Ectodermal cell (in vitro differentiated cells): Measurements from ENCODE around the gene THBD.

Source experiments
- H3K27ac ChIP-seq: 2 replicates; pipeline ENCODE4 v1.7.0; 2013; ENCODE audit warnings: mild to moderate bottlenecking, low read depth, low read length; ENCODE audit not compliant: insufficient read depth, poor library complexity, severe bottlenecking
- H3K27me3 ChIP-seq: 2 replicates; pipeline ENCODE4 v1.7.0; 2013; ENCODE audit warnings: mild to moderate bottlenecking, low read length; ENCODE audit not compliant: insufficient read depth, control insufficient read depth, poor library complexity, severe bottlenecking
- H3K36me3 ChIP-seq: one replicate; pipeline ENCODE4 v1.7.0; 2013; ENCODE audit warnings: low read length; ENCODE audit not compliant: control insufficient read depth, insufficient read depth
- H3K4me1 ChIP-seq: one replicate; pipeline ENCODE4 v1.7.0; 2013; ENCODE audit warnings: low read length; ENCODE audit not compliant: control insufficient read depth, insufficient read depth
- H3K4me3 ChIP-seq: 2 replicates; pipeline ENCODE4 v1.7.0; 2013; ENCODE audit warnings: low read depth, low read length, control low read depth; ENCODE audit not compliant: insufficient read depth
- H3K9me3 ChIP-seq: 2 replicates; pipeline ENCODE4 v1.7.0; 2013; ENCODE audit warnings: mild to moderate bottlenecking, low read length, moderate library complexity; ENCODE audit not compliant: control insufficient read depth
- WGBS, 2 experiments: methylation state at CpG; one replicate each; pipeline ENCODE4 v1.1.7; 2013; ENCODE audit warnings: missing lambda C conversion rate in 2 of 2; 5-methylcytosine and 5-hydroxymethylcytosine counted together

Gene THBD

DNA sequence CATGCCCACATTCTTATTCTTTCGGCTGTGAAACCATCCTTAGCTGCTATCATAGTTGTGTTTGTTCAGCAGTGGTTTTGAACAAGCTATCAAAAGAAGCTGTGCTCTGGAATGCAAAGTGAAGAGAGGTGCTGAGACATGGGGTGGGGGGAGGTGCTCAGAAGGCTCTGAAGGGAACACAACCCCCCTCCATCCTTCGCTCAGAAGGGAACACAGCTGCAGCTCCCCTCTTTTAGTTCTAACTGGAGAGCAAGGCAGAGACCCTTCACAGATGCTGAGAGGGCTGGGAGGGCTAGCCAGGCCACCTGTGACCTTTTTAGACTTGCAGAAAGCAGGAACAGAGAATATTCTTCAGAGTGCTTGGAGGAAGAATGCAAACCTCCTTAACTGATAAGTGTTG lies 32.0 kb downstream of the THBD start:
- Histone ChIP-seq H3K36me3 (no peaks in the 10 kb centered on the region), H3K27me3 (no peaks in the 10 kb centered on the region), H3K4me3 (no peak overlapping the region), H3K9me3 (no peaks in the 10 kb centered on the region), H3K27ac (no peak overlapping the region), H3K4me1 (no peaks in the 10 kb centered on the region)
- 92 to 97% methylated on average over 2 of the region's 2 CpGs for WGBS, 2 experiments

DNA sequence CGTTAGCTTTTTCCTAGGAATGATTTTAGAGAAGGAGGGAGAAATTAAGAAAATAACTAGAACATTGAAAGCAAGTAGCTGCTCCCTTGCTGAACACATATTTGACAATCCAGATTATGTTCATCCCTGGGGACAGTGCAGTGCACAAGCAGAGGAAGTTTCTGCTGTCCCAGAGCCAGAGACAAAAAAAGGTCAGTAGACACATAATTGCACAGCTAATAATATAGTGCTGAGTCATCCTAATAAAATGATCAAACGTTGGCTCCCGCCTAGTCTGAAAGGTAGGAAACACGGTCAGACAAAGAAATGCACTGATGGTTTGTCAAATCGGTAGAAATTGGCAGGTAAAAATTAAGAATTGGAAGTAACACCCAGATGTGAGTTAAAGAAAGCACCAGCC lies 36.0 kb downstream of the THBD start:
- Histone ChIP-seq H3K4me3 (no peak overlapping the region), H3K4me1 (no peaks in the 10 kb centered on the region), H3K27me3 (no peaks in the 10 kb centered on the region), H3K9me3 (no peaks in the 10 kb centered on the region), H3K36me3 (no peaks in the 10 kb centered on the region), H3K27ac (no peak overlapping the region)
- WGBS, 2 experiments = 93 to 94% methylated on average over 5 of the region's 5 CpGs

DNA sequence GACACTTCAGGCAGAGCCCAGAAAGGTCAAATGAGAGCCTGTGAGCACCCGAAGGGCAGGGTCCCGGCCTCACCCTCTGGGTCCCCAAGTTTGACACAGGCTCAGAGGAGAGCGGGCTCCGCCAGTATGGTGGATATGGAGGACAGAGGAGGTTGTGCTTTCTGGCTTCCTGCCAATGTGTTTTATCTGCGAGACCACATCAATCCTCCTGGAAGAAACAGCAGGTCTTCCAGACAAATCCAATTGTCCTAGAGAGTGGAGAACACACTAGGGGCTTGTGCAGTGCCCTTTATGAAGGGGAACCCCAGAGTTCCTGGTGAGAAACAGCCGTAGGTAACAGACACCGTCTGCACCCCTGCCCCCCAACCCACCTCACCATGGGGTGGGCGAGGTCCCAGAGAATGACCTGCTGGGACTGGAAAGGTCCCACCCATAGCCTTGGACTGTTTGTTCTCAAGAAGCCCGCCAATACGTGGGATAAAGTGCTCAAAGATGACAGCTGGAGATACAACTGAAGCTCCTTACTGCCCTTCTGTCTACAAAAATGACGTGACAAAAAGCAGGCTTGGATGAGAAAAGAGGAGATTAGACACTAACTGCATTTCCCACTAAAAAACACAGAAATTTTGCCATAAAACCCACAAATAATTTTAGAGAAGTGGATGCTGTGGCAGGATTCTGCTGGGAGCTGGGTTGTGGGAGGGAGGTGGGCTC lies 38.3 kb downstream of the THBD start:
- no peaks in the 10 kb centered on the region for H3K36me3 ChIP-seq
- no peaks in the 10 kb centered on the region for H3K4me1 ChIP-seq
- no peaks in the 10 kb centered on the region for H3K27me3 ChIP-seq
- 91 to 93% methylated on average over 11 of the region's 11 CpGs for WGBS, 2 experiments
- no peak overlapping the region for H3K27ac ChIP-seq
- no peaks in the 10 kb centered on the region for H3K9me3 ChIP-seq
- no peak overlapping the region for H3K4me3 ChIP-seq

DNA sequence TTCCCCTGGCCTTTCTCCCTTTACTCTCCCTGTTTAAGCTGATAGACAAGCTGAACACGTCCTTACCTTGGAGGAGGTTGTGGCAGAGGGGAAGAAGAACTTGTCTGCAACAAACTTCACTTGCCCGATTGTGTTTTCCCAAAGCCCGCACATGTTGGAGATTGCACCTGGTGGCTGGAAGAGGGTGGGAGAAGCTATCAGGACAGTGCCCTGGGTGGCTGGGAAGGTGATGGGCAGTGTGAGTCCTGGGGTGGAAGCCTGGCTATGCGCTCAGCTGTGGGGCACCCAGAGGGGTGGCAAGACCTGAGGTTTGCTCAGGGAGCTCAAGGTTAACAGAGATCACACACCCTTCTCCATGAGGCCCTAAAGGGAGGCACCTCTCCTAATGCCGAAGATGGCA lies 39.4 kb downstream of the THBD start:
- WGBS, 2 experiments = 90 to 92% methylated on average over 4 of the region's 5 CpGs
- Histone ChIP-seq H3K36me3 (no peaks in the 10 kb centered on the region), H3K27ac (no peak overlapping the region), H3K27me3 (no peaks in the 10 kb centered on the region), H3K4me3 (no peak overlapping the region), H3K9me3 (no peaks in the 10 kb centered on the region), H3K4me1 (no peaks in the 10 kb centered on the region)

DNA sequence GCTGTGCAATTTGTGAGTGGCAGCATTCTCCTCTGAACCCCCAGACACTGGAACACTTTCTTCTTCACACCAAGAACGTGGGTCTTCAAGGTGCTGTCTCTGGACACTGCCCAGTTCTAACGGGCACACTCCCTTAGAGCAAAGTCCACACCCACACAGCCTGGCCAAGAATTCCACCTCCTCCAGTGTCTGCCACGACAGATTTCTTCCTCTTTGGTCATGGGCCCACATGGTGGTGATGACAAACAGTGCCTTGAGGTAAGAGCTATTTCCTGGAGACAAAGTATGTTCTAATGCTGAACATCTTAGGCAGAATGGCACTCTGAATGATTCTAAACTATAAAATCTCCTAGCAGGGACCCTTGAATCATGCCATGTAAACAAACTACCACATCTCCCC lies 39.8 kb downstream of the THBD start:
- WGBS, 2 experiments = 91 to 97% methylated on average over 3 of the region's 3 CpGs
- Histone ChIP-seq H3K4me3 (no peak overlapping the region), H3K36me3 (no peaks in the 10 kb centered on the region), H3K9me3 (no peaks in the 10 kb centered on the region), H3K4me1 (no peaks in the 10 kb centered on the region), H3K27me3 (no peaks in the 10 kb centered on the region), H3K27ac (no peak overlapping the region)

DNA sequence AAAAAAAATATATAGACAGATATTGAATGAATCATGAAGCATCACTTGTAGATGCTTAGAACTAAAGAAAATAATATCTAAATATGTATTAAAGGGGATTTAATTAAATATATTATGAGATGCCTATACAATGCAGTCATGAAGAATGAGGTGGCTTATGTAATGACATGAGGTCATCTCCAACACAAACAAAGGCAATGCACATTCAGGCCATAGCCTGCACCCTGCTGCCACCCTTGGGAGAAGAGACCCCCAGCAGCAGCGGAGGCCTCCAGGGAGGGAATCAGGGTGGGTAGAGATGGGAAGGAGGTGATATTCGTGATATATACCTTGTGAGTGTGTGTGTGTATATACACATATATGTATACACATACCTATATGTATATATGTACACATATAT lies 40.8 kb downstream of the THBD start:
- no peak overlapping the region for H3K4me3 ChIP-seq
- 100% methylated on average over 1 of the region's 2 CpGs for WGBS, 2 experiments
- no peaks in the 10 kb centered on the region for H3K36me3 ChIP-seq
- no peaks in the 10 kb centered on the region for H3K27me3 ChIP-seq
- H3K27ac ChIP-seq = no peak overlapping the region
- H3K9me3 ChIP-seq = no peaks in the 10 kb centered on the region
- H3K4me1 ChIP-seq = no peaks in the 10 kb centered on the region

DNA sequence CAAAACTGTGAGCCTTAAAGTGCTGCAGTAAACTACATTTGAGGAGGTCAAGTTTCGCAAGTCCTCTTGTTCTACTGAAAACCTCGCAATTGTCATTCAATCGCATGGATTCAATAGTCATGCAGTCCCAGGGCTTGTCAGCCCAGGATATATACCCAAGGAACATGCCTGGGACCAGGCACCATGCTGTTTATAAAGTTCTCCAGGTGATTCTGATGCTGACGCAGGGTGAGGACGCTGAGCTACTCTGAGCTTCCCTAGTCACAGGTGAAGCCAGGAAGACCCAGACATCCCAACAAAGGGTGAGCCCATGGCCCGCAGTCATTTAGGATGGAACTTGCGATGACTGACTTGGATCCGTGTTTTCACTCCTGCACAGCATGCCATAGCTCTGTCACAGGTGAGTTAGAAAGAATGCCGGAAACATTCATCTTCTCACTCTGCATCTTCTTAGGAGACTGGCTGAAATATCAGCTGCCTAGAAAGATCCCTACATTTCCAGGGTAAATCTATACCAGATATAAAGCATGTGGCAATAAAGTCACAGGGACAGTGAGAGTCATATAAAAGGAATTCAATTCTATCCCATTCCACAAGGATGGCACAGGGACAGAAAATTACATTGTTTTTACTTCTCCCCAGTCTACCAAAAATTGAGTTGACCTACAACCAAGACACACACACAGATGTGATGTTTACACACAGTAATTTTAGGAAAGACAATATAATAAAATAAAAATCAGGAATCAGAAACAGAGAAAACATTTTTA lies 41.4 kb downstream of the THBD start:
- no peaks in the 10 kb centered on the region for H3K9me3 ChIP-seq
- no peaks in the 10 kb centered on the region for H3K27me3 ChIP-seq
- no peak overlapping the region for H3K27ac ChIP-seq
- no peaks in the 10 kb centered on the region for H3K4me1 ChIP-seq
- H3K4me3 ChIP-seq = no peak overlapping the region
- WGBS, 2 experiments = 87 to 89% methylated on average over 9 of the region's 9 CpGs
- H3K36me3 ChIP-seq = no peaks in the 10 kb centered on the region

DNA sequence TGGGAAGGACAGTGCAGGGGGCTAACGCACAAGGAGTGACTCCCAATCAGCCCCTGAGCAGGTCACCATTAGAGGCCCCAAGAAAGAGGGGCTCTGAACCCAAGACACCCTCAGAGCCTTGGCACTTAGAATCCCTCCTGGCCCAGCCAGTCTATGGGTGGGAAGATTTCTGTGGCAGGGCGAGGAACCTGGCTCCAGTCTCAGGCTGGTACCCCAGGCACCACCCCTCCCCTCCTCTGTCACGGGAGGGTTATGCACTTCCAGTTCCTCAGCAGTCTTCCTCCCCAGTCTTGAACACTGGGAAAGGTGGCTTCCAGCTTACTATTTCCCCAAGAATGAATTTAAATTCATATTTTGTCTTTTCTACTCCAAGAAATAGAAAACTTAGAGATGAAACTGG lies 42.0 kb downstream of the THBD start:
- H3K27ac ChIP-seq = no peak overlapping the region
- no peaks in the 10 kb centered on the region for H3K27me3 ChIP-seq
- WGBS, 2 experiments = 83 to 84% methylated on average over 3 of the region's 3 CpGs
- no peak overlapping the region for H3K4me3 ChIP-seq
- H3K36me3 ChIP-seq = no peaks in the 10 kb centered on the region
- no peaks in the 10 kb centered on the region for H3K4me1 ChIP-seq
- H3K9me3 ChIP-seq = no peaks in the 10 kb centered on the region

DNA sequence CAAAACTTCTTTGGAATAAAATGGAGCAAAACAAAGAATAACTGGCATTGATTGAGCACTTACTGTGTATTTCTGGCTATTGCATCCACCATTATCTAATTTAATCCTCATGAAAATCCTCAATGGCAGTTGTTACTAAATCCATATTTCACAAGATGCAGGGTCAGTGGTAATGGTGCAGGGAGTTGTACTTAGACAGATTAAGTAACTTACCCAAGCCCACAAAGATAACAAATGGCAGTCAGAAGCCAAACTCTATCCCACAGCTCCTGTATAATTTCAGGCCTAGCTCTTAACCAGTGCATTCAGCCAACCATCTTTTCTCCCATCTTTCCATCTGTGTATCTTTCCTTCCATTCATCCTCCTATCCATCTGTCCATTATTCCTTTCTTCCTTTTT lies 43.7 kb downstream of the THBD start:
- H3K4me1 ChIP-seq = no peaks in the 10 kb centered on the region
- H3K27me3 ChIP-seq = no peaks in the 10 kb centered on the region
- H3K4me3 ChIP-seq = no peak overlapping the region
- no peaks in the 10 kb centered on the region for H3K9me3 ChIP-seq
- H3K36me3 ChIP-seq = no peaks in the 10 kb centered on the region
- H3K27ac ChIP-seq = no peak overlapping the region

DNA sequence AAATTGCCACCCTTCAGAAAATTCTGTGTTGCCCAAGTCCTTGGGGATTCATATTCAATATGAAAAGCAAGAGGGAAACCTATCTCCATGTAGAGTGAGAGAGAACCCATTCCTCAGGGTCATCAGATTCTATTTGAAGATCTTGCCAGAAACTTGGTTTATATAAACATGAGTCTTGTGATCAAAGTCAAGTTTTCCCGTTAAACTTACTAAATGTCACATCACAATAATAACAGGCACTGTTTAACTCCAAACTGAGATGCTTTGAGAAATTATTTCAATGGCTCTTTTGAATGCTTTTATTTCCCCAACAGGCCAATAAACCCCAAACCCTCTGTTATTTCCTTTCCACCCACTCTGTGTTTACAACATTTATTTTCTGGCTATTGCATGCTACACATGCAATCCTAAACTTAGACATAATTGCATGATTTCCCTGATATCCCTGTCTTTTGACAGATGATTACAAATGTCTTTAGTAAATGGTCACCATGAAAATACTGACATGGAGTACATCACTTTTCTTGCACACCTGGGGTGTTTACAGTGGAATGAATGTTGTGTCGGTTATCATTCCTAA lies 45.5 kb downstream of the THBD start:
- Histone ChIP-seq H3K36me3 (no peaks in the 10 kb centered on the region), H3K27me3 (no peaks in the 10 kb centered on the region), H3K27ac (no peak overlapping the region), H3K4me3 (no peak overlapping the region), H3K4me1 (no peaks in the 10 kb centered on the region), H3K9me3 (no peaks in the 10 kb centered on the region)
- WGBS, 2 experiments = 95 to 96% methylated on average over 2 of the region's 2 CpGs
